GM19467 (cell line): Measurements from ENCODE around the gene GHDC.

Experiments
- ATAC-seq: cut with Tn5 transposase; IDR thresholded peaks from one replicate; pipeline ENCODE4 v1.9.1; 2021; ENCODE audit warnings: mild to moderate bottlenecking, moderate library complexity; ENCODE audit not compliant: unreplicated experiment

GHDC gene

DNA sequence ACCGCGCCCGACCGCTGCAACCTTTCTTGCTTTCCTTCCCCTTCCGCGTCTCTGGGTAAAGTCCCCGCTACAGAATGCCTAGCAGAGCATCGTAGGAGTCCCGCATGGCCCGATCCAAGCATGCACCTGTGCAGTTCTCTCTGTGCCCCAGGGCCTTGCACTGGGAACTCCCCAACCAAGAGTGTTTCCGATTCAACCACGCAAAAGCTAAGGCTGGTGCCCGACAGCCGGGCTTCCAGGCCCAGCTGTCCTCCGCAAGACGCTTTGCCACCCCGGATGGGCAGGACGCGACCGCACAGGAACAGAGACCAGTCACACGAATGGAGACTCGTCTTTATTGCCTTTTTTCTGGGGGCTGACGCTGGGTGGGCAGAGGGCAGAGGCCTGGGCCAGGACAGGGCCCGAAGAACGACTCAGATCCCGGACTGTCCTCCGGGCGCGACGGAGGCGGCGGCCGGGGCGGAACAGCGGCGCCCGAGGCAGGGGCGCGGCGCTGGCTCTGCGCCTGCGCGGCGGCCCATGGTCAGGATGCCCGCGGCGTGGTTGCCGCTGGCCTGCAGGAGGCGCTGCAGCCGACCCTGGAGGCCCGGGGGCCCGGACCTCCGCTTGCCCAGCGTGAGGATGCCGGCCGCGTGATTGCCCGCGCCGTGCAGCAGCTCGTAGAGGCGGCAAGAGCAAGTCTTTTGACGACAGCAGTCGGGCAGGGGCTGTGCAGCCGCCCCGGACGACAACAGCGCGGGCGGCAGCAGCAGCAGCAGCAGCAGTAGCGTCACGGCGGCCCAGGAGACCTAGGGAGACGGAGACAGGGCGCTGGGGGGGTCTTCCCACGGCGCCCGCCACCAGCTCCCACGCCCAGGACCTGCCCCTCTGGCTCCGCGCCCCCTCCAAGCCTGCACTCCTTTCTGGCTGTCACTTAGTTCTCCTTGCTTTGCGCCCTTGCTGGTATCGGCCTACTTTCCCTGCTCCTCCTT lies 10.3 kb downstream of the GHDC start:
- peak; percentile 57 for ATAC-seq

DNA sequence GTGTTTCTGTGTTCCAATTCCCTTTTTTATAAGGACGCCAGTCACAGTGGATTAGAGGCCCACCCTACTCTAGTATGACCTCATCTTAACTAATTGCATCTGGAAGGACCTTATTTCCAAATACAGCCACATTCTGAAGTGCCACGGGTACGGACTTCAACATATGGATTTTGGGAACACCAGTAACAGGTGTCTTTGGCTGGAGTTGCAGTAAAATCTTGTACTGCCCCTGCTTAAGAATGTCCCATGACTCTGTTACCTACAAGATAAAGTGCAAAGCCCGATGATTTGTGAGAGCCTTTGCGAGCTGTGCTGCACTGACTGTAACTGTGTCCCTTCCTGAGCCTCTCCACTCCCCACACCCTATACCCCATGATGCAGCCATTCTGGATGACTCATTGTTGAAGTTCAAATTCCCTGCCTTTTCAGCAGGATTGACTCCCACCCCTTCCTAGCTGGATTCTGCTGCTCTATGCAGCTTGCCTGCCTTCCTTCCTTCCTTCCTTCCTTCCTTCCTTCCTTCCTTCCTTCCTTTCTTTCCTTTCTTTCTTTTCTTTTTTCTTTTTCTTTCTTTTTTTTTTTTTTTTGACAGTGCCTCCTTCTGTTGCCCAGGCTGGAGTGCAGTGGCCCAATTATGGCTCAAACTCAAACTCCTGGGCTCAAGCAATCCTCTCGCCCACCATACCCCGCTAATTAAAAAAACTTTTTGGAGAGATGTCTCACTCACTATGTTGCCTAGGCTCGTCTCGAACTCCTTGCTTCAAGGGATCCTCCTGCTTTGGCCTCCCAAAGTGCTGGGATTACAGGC lies 11.2 kb downstream of the GHDC start:
- no peak for ATAC-seq

DNA sequence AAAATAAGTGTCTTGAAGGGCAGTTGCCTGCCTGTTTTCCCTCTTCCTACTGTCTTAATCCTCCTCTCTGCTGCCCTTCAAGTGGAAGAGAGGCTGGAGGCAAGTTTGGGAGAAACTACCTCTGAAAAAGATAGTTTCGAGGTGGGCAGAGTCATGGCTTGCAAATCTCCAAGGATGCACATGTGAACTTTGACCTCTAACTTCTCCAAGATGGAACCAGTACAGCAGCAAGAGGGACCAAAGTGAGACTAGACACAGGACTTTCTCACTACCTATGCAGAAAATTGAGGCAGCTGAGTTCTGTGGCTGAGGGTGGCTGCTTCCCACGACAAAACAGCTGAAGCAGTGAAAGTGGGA lies 12.5 kb downstream of the GHDC start:
- no peak for ATAC-seq

DNA sequence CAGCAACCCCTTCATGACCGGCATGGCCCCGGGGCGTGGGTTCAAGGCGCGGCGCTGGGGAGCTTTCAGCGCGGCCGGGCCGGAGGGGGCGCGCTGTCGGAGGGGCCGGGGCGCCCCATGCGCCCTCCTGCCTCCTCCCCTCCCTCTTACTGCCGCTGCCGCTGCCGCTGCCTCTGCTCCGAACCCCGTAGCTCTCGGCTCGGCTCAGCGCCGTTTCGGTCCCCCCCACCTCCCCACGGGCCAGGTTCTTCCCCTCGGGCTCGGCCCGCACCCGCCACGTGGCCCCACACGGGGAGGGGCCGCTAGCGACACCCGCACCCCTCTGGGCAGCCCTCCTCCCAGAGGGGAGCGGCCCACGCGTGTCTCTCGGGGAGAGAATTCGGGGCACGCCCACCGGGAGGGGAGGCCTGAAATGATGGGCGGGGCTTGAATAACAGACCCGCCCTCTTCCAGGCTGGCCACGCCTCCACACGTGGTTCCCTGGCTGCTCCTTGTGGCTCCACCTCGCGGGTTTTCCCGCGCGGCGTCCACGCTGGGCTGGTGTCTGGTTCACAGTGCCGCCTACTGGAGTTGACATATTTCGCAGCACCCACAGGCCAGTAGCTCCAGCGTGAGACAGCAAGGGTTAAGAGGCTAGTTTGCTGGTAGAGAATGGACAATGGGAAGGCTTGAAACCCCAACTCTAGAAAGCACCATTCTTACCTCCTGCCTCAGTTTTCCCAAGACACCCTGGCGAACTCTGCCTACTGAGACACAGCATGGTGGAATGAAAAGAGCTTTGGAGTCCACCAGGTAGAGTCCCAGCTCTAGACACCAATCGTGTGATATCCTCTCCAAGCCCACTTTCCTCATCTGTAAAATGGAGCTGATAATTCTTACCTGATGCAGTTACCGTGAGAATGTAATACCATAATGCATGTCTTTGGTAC lies 13.1 kb downstream of the GHDC start, which contains the start of gene KCNH4:
Gene KCNH4 (minus strand): TSS at position 221 of the 929 bp plus-strand sequence. CDS start 197 bp downstream, at position 24.
- no peak for ATAC-seq

DNA sequence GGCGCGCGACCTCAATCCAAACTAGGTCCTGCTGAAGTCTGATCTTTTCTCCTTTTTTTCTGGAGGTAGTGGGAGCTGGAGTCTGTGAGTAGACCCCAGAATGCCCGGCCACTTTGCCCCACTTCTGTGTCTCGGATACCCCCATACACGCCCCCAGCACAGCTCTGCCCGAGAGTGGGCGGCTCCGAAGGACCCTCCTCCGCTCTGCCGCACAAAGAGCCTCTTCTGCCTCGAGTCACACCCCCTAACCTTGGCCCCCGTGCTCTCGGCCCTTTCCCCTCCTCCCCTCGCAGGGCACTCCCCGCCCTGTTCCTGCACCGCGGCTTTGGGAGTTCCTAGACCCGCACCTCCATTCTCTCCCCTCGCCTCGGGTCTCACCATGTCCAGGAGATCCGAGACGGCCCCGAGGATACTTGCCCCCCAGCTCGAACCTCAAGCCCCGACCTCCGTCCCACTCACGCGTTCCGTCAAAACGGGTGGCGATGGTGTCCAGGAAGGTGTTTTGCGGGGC lies 13.8 kb downstream of the GHDC start:
- no peak for ATAC-seq

DNA sequence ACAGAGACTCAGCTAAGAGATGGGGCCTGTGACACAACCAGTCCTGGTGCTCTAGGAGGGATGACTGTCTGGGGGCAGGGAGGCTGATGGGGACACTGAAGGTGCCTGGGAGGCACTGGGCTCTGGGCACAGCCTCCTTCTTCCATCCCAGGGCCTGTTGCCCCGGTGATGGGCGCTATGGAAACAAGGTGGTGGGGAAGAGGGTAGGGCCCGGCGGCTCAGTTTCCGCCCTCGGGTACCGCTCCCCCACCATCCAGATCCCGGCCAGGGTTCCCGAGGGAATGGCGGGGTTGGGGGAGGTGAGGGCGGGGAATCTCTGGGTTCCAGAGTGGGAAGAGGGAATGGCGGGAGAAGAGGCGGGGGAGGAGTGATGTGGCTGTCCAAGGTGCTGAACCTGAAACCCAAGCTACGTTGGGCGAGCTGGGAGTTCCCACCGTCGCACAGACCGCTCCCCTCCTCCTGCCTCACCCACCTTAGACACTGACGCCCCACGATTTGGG lies 14.3 kb downstream of the GHDC start:
- ATAC-seq = no peak

DNA sequence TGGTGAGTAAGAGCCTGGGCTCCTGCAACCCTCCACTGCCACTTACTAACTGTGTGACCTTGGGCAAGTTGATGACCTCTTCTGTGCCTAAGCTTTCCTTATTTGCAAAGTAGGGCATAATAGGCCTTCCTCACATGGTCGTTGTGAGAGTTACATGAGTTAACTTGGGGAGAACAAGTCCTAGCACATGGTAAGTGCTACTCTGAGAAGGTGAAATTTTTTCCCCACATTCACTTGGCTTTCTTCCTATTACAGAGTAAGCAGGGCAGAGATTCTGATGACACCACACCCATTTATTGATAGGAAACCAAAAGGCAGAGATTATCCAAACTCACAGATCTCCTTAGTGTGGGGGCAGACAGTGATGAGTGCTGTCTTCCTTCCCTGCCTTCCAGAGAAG lies 15.0 kb downstream of the GHDC start:
- ATAC-seq = no peak

DNA sequence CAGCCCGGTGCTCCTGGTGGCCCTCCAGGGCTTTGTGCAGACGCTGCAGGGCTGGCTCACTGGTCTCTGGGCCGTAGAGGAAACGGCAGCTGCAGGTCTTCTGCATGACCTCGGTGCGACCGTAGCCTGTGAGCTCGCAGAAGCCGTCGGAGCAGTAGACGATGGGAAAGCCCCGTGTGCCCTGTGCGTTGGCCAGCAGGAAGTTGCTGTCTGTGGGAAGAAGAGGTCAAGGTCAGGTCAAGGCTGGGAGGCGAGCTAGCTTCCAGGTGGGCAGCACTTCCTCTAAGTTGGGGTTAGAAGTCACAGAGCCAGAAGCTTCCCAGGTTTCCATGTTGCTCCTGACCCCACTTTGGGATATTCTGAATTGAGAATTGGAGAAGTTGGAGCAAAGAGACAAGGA lies 15.5 kb downstream of the GHDC start:
- no peak for ATAC-seq

DNA sequence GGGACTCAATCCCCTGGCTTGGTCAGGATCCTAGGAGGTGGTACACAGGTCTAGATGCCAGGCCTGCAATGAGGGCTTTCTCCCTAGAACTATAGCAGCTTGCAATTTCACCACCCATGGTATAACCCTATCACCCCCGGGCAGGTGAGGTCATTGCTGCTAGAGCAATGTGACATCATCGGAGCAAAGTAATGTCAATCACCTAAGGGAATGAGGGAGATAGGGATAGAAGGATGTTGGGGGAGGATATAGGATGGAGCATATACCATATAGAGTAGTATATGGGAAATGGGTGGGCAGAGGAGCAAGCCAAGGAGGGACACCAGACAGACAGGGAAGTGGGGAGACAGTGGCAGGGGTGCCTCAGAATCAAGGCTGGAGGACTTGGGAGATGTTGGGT lies 16.6 kb downstream of the GHDC start:
- no peak for ATAC-seq

DNA sequence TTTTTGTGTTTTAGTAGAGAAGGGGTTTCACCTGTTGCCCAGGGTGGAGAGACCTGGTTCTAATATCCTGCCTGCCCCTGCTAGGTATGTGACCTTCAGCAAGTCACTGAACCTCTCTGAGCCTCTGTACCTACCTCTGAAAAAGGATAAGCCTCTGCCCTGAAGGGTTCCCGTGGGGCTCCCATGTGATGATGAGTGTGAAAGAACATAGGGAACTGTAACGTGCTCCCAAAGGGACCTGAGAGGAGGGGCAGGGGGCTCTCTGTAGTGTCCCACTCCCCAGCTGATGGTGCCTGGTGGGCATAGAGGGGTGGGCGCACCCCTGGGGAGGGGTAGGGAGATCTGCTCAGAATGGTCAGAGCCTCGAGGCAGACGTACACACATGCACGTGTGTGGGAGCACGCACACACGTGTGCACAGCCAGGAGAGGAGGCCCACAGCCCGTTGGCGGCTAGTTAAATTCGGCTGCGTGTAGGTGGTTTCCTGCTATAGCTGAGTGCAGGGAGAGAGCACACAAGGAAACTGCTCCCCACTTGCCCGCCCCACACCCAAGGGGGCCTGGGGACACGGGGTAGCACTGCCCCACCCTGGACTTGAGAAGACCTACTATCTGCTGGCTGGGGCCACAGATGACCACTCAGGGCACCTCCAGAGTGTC lies 20.0 kb downstream of the GHDC start:
- ATAC-seq = no peak

DNA sequence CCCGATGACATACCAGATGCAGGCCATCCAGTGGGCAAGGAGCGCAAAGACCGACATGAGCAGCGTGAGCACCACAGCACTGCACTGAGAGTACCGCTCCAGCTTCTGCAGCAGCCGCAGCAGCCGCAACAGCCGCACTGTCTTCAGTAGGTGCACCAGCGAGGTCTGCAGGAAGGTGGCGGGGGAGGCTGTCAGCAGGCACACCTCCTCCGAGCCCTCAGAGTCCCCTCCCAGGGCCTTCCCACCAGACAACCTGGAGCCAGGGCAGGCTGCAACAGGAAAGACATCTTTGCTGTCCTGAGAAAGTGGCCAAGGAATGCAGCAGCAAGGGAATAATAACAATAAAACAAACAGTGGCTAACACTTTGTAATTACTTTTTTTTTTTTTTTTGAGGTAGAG lies 22.5 kb downstream of the GHDC start:
- ATAC-seq = no peak

DNA sequence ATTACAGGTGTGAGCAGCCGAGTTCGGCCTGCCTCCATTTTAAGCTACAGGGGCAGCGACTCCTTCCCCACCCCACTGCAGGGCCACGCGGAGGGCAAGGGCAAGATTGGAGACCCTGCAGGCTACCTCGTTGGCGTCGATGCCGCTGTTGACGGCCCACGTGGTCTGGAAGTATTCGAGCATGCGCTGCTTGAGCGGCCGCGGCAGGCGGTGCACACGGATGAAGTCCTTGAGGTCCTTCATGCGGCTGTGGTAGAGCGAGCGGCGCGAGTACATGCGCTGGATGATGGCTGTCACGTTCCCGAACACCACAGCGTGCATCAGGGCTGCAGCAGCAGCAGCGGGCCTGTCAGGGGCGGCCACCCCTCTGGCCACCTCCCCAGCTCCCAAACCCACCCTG lies 24.9 kb downstream of the GHDC start:
- ATAC-seq = no peak

DNA sequence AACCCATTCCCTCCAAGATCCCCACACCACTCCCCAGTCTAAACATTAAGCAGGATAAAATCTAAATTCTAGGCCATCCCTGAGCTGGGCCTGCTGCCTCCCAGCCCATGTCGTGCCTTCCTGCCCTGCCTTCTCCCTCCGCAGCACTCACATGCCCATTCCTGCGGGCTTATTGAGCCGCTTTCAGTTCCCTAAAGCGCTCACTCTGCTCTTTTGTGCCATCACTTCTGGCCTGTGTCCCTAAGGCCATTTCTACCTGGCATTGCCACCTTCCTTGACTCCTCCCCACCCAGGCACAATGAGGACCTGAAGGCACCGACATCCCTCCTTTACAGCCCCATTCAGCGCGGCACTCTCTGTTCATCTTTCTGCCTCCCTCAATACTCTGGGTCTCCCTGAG lies 26.5 kb downstream of the GHDC start:
- no peak for ATAC-seq

DNA sequence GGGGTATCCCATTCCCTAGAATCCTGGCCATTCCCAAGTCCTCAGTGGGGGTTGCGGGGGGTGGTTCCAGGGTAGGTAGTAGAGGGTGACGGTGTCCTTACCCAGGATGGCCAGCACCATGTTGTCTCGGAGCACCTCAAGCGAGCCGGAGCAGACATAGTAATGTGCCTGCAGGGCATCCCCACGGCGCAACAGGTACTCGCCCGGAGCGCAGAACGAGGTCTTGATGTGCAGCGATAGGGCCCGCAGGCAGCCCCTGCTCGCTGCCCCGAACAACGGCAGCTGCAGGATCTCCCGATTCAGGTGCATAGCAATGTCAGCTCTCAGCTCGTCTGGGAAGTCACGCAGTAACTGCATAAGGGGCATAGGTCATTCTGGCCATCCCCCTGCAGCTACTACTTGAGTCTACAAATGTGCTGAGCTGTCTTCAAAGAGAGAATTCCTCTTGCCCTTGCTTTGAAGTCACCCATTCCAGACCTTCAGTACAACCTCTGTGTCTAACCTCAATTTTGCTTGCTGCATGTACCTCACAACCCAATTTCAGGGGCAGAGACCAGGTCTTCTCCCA lies 28.0 kb downstream of the GHDC start:
- no peak for ATAC-seq

DNA sequence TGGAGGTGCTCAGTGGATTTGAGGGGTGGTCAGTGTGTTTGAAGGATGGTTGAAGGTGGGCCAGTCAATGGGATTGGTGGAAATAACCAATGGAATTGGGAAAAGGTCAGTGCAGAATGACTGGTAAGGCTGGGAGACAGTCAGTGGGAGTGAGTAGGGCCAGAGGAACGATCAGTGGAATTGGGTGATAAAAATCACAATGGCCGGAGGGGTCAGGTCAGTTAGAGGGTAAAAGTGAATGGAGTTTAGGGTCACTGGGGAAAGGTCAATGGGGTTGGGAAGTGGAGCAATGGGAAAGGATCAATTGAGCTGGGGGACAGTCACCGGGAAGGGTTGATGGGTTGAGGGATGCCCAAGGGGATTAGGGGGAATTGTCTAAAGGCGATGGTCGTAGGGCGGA lies 28.5 kb downstream of the GHDC start:
- no peak for ATAC-seq

DNA sequence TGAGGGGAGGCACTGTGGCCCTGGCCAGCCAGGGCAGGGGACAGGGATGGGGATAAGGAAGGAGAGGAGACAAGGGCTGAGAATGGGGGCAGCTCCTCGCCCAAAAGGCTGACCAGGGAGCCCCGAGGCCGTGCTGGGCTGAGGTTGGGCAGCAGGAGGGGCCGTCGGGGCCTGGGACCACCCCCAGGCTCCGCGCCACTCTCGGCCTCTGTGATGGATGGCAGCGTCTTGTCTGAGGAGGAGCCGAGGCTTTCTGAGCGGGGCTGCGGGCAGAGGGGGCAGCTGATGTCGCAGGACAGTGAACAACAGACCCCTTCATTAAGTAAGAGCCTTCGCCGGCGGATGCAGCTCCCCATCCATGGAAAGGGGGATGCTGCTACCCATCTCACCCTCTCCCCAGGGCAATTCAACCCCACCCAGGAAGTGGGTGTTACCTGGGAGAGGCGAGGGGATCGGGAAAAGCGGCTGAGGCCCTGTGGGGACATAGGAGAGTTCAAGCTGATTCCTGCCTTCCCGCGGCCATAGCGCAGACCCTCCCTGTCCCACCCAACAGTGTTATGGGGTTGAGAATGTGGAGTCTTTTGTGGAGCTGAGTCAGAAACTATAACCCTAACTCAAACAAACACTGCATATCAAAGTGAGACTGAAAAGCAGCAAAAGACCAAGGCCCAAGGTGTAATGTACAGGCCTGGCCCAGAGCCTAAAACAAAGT lies 30.4 kb downstream of the GHDC start:
- ATAC-seq = no peak

DNA sequence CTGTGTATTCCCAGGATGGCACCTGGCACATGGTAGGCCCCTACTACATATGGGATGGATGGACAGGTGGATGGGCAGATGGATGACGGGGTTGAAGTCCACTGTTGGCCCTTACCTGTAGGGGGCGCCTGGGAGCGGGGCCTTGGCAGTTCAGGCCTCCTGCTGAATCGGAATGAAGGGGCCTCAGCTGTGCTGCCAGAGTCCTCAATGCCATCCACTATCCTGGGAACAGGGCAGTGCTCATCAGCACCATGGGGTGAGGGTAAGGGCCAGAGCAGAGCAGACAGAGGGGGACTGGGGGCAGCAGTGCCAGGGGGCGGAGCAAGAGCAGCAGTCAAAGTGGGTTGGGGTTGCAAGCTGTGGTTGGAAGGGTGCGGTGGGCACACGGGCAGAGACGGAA lies 31.2 kb downstream of the GHDC start:
- ATAC-seq = no peak

DNA sequence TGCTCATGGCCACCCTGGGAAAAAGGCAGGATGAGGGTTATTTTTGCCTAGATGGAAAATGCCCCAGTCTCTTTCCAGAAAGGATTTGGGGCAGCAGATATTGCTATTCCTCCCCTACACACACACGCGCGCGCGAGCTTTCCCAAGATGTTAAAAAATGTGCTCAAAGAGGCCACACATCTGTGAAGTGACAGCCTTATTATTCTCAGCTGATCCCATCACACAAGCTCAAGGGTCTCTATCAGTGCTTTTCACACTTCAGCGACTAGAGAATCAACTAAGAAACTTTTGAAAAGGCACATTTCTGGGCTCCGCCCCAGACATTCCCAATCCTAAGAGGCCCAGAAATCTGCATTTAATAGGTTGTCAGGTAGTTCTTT lies 33.8 kb downstream of the GHDC start:
- ATAC-seq = no peak
